B cell (primary cell): ENCODE results near the gene ACVR1.

Experiments used
- CTCF ChIP-seq: fragments of 200-600 bp; IDR thresholded peaks from one replicate; pipeline ENCODE4 v1.8.0; 2022; ENCODE audit warnings: antibody characterized with exemption, mild to moderate bottlenecking
- EZH2 ChIP-seq: IDR thresholded peaks from 2 replicates; pipeline ENCODE4 v1.6.1; 2012; ENCODE audit warnings: borderline replicate concordance, low read depth, mild to moderate bottlenecking, moderate library complexity, low read length; ENCODE audit not compliant: insufficient read depth, poor library complexity, severe bottlenecking

- TF ChIP-seq CTCF (no peak), EZH2 (no peak)
Observed at GRCh38 chr2:157784169-157784822, 91.8 kb downstream of the ACVR1 start.
